ENCODE data around the gene DEXI.

The DEXI gene

DNA sequence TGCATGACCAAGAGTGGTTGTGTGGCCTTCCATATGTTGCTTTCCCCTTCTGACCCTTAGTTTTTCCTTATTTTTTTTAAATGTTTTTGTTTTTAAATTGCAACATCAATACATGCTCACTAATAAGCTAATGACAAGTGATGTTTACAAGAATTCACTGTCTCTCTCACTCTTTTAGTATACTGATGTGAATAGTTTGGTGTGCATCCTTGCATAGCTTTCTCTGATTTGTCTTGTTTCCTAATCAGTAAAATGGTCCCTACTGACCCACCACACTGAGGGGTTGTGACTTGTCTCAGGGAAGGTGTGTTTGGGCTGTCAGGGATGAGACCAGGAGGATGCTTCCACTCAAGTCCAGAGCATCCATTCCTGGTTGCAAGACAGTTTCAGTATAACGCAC is 39.3 kb downstream of the DEXI start:
- in situ Hi-C loops (cut with MboI; ENCODE audit: low sequenced_read_pairs) = no loop called here

DNA sequence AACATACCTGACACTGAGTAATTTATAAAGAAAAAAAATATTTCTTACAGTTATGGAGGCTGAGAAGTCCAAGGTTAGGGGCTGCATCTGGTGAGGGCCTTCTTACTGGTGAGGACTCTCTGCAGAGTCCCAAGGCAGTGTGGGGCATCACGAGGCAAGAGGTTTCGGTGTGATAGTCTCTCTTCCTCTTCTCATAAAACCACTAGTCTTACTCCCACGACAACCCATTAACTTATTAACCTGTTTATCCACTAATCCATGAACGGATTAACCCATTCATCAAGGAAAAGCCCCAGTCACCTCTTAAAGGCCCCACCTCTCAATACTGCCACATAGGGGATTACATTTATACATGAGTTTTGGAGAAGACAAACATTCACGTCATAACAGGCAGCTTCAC is 45.1 kb downstream of the DEXI start:
- in situ Hi-C loops (cut with MboI; ENCODE audit: low sequenced_read_pairs) = no loop called here

DNA sequence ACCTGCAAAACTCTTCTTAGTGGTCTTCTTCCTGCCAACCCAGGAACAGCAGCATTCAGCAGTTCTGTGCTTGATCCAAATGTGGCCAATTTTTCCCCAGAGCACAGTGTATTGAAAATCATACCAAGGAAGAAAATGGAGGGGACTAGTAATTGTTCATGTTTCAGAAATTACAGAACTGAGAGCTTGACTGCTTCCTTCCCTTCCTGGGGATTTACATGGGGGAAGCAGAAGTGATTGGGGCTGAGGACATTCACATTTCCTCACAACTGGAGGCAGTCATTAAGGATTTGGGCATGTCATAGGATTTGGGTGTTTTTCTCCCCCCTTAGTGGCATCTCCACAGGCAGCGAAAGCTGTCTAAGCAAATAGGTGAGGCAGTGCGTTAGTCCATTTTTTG is 45.5 kb downstream of the DEXI start:
- in situ Hi-C loops (cut with MboI; ENCODE audit: low sequenced_read_pairs) = no loop called here

DNA sequence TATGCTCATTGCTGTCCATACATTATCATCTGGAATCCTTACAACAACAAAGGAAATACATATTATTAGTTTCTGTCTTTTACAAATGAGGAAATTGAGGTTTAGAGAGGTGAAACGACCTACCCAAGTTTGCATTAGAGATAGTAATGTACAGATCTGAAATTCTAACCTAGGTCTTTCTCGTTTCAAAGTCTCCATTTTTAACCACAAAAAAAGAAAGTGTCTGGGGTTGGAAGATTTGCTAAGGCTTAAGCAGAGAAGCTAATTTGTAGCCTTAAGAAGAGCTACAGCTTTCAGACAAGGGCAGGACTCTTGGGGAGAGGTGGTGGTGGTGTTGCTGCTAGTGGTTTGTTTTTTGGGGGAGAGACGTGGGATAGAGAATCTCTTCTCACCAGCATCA is 46.1 kb downstream of the DEXI start:
- in situ Hi-C loops (cut with MboI; ENCODE audit: low sequenced_read_pairs) = no loop called here

DNA sequence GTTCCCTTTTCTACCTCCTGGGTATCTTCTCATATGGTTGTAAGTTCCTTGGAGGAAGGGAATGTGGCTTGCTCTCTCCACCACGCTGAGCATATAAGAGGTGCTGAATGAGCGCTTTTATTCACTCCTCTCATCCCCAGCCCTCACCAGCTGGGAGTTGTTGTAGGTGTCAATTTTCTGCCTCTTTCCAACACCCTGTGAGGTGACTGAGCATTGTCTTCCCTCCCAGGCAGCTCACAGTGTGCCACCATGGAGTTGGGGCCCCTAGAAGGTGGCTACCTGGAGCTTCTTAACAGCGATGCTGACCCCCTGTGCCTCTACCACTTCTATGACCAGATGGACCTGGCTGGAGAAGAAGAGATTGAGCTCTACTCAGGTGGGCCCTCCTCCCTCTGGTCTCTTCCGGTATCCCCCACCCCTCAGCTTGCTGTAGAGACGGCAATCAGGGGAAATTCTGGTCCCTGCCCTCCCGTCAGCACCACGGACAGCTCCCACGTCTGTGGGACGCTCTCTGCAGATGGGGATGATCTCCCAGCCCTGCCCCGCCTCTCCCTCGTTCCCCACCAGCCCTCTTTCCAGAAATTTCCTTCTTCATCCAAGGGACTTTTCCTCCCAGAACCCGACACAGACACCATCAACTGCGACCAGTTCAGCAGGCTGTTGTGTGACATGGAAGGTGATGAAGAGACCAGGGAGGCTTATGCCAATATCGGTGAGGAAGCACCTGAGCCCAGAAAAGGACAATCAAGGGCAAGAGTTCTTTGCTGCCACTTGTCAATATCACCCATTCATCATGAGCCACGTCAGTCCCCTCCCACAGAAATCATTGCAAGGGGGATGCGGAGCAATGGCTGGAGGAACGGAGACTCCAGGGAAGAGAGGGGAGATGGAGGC is 47.0 kb downstream of the DEXI start:
- in situ Hi-C loops (cut with MboI; ENCODE audit: low sequenced_read_pairs) = no loop called here

DNA sequence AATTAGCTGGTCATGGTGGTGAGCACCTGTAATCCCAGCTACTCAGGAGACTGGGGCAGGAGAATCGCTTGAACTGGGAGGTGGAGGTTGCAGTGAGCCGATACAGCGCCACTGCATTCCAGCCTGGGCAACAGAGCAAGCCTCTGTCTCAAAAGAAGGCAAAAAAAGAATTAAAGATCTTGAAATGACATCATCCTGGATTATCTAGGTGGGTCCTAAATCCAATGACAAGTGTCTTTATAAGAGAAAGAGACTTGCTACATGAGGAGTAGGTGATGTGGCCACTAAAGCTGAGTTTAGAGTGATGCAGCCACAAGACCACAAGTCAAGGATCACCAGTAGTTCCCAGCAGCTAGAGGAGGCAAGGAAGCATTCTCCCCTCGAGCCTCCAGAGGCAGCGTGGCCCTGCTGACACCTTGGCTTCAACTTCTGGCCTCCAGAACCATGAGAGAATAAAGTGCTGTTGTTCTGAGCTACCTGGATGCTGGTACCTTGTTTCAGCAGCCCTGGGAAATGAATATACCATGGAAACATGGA is 49.4 kb downstream of the DEXI start:
- in situ Hi-C loops (cut with MboI; ENCODE audit: low sequenced_read_pairs) = no loop called here

DNA sequence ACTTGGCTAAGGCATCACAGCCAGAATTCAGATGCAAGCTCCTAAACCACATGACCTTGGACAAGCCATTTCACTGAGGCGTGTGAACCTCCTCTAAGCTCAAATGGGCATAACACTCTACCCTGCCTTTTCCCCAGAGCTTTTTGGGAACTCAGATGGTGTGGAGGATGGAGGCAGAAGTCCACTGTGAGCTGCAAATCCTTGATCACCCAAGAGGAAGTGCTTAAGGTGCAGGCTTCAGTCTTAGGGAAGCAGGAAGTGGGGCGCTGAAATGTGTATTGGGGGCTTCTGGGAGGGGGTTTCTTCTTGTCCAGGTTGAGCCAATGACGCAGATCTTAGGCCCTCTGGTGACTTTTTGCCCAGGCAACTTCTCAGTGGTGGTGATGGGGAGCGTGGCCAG is 52.4 kb downstream of the DEXI start:
- in situ Hi-C loops (cut with MboI; ENCODE audit: low sequenced_read_pairs) = no loop called here

DNA sequence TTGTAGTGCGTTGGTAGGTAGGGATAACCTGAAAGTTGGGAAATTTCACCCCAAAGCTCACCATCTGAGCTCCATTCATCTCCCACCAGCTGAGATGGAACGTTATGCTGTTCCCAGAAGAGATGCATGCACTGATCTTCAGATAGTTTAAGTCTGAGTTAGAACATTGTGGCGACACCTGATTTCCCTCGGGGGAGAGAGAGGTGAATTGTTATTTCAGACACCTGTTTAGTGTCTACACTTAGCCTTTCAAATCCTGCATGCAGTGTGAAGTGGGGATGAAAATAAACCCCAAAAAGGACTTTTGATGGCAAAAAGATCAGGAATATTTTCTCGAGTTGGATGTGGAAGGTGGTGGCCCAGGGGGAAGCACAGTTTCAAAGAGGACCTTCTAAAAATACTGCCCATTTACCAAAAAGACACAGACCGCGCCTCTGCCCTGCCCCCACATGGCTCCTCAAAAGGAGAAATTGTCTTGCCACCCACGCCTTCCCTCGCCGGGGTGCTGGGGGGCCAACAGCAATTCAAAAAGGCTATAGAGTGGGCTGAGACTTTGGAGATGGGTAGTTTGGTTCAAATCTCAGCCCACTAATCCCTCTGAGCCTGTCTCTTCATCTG is 53.8 kb downstream of the DEXI start:
- in situ Hi-C loops (cut with MboI; ENCODE audit: low sequenced_read_pairs) = no loop called here

DNA sequence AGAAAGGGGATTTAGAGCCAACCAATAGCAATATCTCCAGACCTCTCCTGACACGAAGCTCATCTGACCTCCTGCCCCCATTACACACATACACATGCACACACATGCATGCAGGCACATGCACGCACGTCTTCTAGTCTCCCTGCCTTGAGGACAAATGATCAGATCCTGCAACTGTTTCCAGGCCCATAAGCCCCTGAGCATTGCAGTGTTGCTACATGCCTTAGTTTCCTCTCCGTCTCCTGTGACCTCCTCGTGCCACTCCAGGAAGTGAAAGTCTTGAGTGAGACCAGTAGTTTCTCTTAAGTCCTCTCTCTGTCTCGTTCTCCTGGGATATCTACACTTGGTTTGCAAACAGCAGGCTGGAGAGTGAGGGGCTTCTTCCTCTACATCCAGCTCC is 57.0 kb downstream of the DEXI start:
- in situ Hi-C loops (cut with MboI; ENCODE audit: low sequenced_read_pairs) = no loop called here

DNA sequence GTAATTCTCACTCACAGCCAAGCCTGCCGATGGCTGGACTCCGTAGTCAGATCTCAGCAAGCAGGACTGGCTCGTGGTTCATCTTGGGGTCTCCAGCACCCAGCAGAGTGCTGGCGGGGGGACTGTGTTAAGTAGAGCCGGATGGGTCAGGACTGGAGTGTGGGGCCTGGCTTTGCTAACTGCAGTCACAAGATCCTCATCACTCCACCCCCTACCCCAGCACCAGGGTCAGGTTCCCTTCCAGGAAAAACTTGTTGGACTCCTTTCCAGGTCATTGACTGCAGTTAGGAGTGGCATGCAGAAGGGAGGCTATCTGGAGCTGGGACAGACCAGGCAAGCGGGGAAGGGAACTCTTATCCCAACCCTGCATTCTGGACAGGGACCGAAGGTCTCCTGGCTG is 59.3 kb downstream of the DEXI start:
- in situ Hi-C loops (cut with MboI; ENCODE audit: low sequenced_read_pairs) = no loop called here

DNA sequence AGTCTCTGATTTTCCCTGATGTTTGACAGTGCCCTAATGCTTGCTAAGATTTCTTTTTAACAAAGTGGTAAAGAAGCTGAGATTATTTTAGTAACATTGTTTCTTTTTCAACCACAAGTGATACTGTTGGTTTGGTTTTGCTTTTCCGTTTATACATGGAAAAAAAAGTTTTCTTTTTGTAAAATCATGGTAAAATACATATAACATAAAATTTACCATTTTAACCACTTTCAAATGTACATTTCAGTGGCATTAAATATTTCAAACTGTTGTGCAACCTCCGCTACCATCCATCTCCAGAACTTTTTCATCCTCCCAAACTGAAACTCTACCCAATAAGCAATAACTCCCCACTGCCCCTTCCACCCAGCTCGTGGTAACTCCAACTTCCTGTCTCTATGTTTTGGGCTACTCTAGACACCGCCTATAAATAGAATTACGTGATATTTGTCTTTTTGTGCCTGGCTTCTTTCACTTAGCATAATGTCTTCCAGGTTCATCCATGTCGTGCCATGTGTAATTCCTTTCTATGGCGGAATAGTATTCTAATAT is 60.7 kb downstream of the DEXI start:
- in situ Hi-C loops (cut with MboI; ENCODE audit: low sequenced_read_pairs) = no loop called here

DNA sequence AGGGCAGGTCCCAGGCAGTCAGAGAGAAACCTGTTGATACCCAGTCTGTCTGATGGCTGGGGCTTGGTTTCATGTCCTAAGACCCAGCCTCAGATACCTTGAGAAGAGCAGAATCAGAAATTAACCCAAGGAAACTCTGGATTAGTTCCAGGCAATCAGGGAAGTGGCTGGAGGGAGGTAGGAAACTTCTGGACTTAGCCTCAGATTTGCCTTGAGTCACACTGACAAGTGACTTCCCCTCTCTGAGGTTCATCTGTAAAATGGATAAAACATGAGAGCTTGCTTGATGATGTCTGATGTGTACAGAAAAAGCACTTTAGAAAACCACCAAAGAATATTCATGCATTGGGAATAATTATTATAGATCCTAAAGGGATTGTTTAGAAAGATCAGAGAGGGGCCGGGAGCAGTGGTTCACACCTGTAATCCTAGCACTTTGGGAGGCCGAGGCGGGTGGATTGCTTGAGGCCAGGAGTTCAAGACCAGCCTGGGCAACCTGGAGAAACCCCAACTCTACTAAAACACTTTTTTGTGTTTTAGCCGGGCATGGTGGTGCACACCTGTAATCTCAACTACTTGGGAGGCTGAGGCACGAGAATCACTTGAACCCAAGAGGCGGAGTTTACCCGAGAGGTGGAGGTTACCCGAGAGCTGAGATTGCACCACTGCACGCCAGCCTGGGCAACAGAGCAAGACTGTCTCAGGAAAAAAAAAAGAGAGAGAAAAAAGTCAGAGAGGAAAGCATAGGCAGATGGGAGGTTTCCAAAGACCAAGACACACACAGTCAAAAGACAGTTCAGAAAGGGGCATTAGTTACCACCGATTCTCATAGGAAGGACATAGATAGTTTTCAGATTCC is 61.4 kb downstream of the DEXI start:
- in situ Hi-C loops (cut with MboI; ENCODE audit: low sequenced_read_pairs) = no loop called here

DNA sequence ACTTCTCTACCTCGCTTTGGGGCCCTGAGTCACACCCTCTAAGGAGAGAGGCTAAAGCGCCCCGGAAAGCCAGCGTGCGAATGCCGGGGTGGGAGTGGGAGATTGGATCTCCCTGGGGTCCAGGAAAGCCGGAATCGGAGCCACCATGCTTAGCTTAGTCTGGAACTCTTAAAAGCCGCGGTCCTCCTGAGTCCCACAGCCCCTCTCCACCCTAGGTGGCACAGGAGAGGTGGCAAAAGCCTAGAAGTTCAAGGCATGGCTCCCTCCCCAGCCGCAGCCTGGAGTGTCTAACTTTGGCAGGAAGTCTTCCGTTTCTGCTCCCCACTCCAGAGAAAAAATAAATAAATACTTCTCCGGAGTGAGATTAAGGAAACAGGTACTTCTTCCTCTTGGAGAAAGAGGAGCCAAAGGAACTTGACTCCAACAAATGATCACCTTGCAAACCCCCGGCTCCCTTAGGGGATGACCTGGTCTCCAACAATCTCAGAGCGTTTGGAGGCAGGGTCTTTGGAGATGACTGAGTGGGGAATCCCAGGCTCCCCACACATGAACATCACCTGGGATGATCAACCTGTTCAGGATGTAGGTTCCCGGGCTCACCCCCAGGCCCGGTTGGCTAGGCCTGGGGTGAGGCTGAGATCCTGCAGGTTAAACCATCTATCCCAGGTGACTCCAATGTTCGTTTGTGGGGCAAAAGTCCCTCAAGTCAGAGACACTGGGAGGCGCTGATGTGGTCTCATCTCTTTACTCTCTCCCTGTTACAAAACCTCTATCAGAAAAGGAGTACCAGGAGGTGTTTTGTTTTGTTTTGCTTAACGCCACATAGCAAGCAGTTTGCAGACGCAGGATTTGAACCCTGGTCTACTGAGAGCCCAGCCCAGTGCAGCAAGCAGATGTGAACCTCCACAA is 62.3 kb downstream of the DEXI start:
- in situ Hi-C loops (cut with MboI; ENCODE audit: low sequenced_read_pairs) = no loop called here
